Stimulated activated CD8-positive, alpha-beta memory T cell treated with anti-CD3 and anti-CD28 coated beads, Interleukin-4, amount 100 ng/mL, for 4 hours (primary cell): ENCODE measurements around the gene ZBTB17.
"Not testable (repeated sequence)": the region's sequence is repeated elsewhere in the genome, so short reads cannot be mapped to it uniquely, and the experiment has no call there.

Experiments
- DNase-seq, 2 donors: peaks; one replicate each; pipeline ENCODE4 v3.0.0-alpha.2; 2020; ENCODE audit warnings: low read depth in 2 of 2, low spot score in 1 of 2

Gene ZBTB17

DNA sequence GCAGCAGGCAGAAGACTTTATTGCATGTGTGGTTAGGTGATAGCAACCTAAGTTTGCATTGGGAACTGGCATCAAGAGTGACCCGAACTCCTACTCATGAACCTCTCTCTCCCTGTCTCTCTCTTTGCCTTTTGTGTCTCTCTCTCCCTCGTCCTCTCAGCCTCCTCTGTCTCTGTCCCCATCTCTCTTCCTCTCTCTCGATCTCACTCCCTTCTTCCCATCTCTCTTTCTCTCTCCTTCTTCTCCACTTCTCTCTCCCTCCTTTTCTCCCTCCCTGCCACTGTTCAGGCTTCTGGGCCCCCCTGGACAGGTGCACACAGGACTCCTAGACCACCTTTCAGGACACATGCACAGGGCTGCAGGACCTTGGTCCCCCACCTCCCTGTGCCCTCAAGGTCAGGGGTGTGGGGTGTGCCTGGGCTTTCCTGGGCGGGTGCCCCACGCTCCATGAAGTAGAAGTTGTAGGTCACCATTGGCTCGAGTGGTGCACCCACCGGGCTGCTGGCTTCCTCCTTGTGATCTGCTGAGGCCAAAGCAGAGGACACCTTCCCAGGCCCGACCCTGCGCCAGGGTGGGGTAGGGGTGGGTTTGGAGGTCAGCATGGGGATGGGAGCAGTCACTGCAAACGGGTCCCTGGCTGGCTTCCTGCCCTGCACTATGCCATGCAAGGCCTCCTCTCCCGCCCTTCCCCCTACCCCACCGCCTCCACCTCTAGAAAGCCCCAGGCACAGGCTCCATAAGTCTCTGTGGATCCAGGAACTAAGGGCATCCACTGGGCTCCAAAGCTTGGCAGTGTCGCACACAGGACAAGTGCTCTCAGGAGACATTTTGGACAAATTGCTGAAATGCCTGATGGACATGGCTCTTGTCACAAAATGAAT, 13.2 kb upstream of the ZBTB17 start:
- no peak for DNase-seq

DNA sequence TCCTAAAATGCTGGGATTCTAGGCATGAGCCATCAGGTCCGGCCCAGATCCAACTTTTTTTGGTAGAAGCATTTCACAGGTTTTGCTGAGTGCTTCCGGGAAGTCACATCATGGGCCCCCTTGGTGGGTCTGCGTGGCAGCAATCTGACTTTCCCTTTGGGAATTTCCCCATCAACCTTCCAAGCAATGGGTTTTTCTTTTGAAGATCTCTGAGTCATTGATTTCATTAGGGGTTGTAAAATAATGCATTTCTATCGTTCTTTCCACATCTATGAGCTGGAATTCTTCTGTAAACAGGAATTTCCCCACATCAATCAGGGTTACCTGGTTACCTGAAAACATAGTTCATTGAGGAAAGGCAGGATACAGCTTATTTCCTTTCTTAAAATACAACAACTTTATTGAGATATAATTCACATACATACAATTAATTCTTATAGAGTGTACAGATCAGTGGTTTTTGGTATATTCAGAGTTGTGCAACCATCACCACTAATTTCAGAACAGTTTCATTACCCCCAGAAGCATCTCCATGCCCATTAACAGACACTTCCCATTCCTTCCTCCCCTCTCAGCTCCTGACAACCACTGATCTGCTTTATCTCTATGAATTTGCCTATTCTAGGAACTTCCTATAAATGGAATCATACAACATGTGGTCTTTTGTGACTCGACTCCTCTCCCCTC, 9.9 kb upstream of the ZBTB17 start:
- DNase-seq, result no peak

DNA sequence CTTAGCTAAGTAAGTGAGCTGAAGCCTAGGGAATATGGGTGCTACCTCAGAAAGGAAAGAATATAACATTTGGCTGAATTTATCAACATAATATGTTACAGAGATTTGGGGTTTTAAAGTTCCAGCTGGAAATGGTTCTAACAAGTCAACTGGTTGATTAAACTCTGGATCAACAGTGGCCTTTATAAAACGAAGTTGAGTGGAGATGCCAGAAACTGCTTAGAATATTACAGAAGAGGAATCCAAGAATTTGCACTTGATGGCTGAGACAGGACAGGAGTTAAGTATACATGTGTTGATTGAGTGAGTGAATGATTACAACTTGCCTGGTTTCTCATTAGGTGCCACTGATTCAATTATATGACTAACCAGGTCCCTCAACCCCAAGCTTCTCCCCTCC, 7.4 kb upstream of the ZBTB17 start:
- no peak for DNase-seq

DNA sequence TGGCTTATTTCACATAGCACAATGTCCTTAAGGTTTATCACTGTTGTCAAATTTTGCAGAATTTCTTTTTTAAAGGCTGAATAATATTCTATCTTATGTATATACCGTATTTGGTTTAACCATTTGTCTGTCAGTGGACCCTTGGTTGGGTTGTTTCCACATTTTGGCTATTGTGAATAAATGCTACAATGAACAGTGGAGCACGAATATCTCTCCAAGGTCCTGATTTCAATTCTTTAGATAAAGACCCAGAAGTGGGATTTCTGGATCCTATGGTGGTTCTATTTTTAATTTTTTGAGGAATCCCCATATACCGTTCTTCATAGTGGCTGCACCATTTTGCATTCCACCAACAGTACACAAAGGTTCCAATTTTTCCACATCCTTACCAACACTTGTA, 5.8 kb upstream of the ZBTB17 start:
- no peak for DNase-seq

DNA sequence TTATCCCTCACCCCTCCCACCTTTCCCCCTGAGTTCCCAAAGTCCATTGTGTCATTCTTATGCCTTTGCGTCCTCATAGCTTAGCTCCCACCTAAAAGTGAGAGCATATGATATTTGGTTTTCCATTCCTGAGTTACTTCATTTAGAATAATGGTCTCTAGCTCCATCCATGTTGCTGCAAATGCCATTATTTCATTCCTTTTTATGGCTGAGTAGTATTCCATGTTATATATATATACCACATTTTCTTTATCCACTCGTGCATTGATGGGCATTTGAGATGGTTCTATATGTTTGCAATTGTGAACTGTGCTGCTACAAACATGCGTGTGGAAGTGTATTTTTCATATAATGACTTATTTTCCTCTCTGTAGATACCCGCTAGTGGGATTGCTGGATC, 2.0 kb upstream of the ZBTB17 start:
- DNase-seq, result not testable (repeated sequence)

DNA sequence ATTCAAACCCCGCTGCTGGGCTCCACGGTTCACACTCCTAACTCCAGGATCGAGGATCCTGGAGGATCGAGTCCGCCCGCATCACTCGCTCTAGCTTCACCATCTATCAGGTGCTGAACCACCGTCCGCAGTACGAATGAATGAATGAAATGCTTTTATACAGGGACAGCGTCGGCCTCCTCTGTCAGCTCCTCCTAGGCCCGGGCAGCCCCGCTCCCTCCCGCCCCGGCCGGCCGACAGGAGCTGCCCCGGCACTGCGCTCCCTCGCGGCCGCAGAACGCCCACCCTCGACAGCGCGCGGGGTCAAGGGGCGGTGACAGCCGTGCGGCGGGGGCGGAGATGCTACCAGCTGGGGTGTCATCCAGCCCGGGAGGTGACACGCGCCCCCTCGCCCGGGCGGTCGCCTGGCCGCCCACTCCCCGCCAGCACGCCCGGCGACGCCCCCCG, 520 bp downstream of the ZBTB17 start:
- DNase-seq, result peak; percentile 62 to 83

DNA sequence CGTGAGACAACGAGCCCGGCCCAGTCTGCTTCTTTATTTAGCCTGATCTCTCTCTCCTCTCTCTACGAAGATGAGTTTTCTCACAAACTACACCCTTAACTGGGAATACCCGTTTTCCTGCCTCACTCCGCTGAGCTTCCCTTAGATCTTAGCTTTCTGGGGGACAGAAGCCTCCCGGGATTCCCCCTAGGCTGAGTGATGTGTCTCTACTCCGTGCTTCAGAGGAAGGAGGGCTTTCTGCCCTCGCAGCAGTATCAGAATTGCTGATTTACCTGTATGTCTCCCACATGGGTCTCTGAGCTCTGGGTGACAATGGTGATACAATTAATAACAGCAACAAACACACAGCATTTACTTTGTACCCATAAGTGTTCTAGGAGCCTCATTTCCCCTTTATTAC, 1.0 kb downstream of the ZBTB17 start:
- peak in 1 of 2 donors; percentile 10 for DNase-seq

DNA sequence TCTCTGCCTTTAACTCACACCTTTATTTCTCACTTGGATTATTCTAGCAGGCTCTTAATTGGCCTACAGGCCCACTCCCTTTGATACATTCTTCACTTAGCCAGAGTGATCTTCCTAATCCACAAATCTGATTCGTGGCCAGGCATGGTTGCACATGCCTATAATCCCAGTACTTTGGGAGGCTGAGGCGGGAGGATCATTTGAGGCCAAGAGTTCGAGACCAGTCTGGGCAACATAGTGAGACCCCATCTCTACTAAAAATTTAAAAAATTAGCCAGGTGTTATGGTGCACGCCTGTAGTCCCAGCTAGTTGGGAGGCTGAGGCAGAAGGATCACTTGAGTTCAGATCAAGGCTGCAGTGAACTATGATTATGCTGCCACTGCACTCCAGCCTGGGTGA, 2.1 kb downstream of the ZBTB17 start:
- no peak for DNase-seq

DNA sequence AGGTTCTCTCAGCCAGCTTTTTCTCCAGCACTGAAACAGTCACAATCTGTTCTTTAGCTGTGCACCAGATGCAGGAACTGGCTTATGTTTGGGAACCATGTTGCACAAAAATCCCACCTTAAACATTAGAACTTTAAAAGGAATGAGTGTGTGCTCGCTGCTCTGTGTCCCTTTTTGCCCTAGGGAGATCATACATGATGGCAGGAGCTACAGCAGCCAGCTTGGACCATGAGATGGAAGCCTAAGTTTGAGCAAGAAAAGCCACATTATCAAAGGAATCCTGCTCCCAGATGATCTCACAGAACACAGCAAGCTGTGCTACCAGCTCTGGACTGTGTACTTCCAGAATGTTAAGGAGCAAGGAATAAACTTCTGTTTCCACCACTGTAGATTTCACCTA, 3.5 kb downstream of the ZBTB17 start:
- DNase-seq, result no peak

DNA sequence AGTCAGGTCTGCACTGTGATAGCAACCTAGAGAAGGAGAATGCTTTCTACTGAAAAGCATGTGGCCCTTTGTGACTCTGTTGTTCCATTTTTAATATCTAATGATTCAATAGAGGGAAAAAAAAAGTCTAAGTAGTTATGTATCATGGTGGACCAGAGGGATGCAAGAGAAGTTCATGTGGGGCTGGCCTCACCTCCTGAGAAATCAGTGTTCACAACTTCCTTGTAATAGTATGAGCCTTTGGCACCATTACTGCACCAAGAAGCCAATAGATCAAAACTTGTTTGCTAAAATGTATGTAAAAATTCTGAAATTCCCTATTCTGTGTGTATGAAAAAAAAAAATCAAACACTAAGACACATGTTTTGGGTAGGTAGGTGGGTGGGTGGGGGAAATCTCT, 5.0 kb downstream of the ZBTB17 start:
- DNase-seq, result no peak

DNA sequence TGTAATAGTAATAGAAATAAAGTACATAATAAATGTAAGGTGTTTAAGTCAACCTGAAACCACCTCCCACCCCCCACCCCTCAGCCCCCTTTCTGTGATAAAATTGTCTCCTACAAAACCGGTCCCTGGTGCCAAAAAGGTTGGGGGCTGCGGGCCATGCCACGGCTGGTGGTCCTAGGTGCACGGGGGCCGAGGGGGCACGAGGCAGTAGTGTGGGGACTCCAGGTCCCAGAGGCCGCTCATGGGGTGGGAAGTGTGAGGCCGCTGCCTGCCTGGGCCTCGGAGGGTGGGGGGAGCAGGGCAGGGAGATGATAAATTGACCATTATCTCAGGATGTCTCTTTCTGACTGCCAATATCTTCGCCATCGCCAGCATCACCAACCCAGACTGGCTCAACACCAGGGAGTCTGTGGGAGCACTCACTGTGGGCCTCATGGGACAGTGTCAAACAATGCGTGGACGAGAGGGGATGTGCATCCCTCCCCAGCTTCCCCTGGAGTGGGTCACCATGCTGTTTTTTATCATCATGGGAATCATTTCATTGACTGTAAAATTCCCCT, 6.5 kb downstream of the ZBTB17 start:
- DNase-seq, result no peak

DNA sequence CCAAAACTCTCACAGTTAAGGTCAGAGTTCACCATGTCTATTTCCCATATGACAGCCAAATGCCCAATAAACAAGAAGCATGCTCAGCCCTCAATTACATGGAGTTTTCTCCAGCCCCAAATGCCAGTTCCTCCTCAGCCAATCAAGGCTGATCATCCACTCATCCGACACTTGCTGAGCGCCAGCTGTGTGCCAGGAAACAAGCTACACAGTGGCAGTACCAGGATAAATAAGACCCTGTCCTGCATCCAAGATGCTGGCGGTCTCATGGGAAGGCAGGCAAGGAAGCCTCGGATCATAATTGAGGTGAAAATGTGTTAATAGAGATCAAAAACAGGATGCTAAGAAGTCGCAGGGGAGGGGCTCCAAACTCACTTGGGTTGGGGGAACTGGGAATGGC, 7.7 kb downstream of the ZBTB17 start:
- DNase-seq, result no peak

DNA sequence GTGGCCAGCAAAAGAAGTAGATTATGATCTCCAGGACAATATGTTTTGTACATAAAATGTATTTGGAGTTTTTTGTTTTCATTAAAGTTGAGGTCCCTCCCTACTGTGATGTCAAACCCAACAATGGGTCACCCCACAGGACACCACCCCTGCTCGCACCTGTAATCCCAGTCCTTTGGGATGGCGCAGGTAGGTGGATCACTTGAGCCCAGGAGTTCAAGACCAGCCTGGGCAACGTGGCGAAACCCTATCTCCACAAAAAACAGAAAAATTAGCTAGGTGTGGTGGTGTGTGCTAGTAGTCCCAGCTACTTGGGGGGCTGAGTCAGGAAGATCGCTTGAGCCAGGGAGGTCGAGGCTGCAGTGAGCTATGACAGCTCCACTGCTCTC, 9.0 kb downstream of the ZBTB17 start:
- DNase-seq, result no peak

DNA sequence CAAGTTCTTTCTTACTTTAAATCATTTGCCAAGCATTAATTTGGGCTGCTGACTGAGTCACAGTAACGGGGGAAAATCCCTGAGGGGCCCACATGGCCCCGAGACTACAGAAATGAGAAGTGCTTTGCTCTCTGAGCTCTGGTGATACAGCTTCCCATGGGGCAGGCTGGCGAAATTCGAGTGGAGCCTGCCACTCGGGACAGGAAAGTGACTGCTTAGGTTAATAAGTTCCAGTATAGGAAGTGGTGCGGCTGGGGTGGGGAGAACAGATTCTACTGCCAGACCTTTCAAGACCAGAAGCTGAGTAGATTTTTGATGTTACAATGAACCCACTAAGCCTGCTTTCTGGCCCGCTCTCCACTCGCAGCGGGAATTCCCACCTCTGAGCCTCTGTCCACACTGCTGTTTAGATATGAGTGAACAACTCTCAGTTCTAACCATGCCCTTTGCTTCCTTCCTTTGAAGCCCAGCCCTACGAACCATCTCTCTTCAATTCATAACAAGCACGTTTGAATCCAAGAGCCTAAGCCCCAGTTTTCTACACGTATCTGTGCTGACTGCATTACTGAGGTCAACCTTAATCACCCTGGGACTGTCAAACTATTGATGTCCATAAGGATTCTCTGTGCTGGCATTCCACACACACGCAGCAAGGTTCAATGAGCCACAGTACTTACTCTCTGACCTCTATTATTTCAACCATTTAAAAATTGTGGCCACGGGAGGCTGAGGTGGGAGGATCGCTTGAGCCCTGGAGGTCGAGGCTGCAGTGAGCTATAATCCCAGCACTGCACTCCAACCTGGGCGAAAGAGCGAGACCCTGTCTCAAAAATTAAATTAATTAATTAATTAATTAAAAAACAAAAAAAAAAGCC, 9.6 kb downstream of the ZBTB17 start:
- DNase-seq, result peak; percentile 37 to 57

DNA sequence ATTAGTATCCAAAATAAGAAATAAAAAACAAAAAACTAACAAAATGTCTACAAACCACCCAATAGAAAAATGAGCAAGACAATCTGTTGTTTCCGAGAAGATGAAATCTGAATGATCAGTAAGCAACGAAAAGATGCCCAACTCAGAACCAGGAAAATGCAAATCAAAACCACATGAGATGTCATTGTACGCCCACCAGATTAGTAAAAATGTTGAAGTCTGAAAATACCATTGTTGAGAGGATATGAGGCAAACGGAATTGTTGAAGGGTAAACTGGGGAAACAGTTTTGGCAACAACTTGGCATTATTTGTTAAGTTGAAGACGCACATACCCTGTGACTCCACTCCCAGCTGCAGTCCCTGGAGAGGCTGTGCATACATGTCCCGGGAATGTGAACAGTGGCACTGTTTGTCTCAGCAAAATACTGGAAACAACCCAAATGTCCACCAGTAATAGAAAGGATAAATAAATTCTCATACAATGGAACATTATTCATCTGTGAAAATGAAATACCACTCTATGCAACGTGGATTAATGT, 10.6 kb downstream of the ZBTB17 start:
- no peak for DNase-seq

DNA sequence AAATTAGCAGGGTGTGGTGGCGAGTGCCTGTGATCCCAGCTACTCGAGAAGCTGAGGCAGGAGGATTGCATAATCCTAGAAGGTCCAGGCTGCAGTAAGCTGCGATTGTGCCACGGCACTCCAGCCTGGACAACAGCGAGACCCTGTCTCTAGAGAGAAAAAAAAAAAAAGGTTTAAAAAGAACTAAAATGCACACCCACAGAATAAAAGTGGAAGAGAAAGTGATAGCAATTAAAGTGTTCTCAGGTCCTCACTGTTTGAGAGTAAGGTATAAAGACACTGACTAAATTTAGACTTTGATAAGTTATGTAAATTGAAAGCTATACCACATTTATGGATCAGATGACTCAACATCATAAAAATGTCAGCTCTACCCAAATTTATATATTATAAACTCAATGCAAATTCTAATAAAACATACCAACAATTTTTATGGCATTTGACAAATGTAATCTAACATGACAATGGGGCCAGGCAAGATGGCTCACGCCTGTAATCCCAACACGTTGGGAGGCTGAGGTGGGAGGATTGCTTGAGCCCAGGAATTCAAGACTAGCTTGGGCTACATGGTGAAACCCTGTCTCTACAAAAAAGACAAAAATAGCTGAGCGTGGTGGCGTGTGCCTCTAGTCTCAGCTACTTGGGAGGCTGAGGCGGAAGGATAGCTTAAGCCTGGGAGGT, 11.8 kb downstream of the ZBTB17 start:
- no peak for DNase-seq

DNA sequence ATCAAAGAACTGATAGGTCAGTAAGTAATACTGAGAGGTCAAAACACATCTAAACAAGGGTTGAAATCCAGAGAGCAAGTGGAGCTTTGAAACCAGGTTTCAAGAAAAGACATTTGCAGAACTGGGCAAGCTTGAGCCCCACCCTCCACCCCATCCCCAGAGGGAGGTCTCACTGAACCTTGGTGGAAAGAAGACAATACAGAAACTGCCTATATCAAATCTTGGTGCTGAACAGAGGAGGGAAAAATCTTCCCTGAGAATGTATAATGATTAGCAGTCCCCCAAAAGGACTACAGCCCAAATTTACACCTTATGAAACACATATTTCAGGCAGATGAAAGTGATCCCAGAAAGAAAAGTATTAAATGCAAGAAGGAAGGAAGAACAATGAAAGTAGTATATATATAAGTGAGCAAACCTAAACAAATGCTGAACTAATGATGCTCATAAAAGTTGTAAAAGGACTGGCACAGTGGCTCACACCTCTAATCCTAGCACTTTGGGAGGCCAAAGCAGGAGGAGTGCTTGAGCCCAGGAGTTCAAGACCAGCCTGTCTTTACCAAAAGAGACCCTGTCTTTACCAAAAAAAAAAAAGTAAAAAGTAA, 12.4 kb downstream of the ZBTB17 start:
- DNase-seq, result no peak

DNA sequence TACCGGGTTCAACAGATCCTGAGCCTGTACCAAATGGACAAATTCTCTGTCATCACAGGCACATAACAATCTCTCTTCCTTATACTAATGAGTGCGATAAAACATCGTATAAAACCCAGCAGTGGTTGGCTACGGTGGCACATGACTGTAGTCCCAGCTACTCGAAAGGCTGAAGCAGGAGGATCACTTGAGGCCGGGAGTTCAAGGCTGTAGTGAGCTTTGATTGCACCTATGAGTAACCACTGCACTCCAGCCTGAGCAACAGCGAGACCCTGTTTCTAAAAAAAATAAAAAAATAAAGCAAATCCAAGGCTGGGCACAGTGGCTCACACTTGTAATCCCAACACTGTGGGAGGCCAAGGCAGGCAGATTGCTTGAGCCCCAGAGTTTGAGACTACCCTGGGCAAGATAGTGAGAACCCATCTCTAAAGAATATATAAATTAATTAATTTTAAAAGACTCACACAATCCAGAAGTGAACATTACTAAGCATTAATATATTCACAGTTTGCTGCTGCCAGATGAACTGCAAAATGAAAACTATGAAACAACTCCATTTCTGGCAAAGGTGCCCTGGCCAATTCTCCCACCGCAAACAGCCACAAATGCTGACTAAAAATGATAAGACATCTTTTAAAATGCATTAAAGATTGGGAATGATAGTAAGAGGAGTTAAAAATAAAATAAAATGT, 13.1 kb downstream of the ZBTB17 start:
- no peak for DNase-seq

DNA sequence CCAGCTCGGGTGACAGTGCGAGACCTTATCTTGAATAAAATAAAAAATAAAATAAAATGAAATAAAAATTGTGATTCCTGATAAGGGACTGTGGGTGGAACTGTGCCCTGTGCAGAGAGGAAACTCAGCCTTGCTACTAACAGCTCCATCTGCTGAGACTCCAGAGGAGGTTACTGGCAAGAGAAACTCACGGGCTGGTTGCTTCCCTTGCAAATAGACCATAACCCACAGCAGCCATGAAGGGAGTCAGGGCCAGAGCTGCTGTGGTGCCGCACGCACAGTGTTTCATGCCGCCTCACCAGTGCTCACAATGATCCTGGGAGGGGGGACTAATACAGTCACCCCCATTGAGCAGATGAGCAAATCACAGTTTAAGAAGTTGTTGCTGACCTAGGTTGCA, 13.7 kb downstream of the ZBTB17 start:
- DNase-seq, result no peak
